K562 (cell line): Measurements from ENCODE around the gene FUNDC2. TPM values are rescaled to one million over a fixed set of nuclear protein-coding genes. Genes with fewer than 3 reads are reported as not detected.
A peak's percentile ranks its signal among the peaks of the same experiment; 100 is the strongest.

Experiments
- ASH1L ChIP-seq: fragments of 450-650 bp; IDR thresholded peaks from 2 replicates; pipeline ENCODE4 v1.6.1; 2018; ENCODE audit warnings: borderline replicate concordance, mild to moderate bottlenecking, low read depth; ENCODE audit not compliant: partially characterized antibody
- C11orf30 ChIP-seq: fragments of 450-650 bp; IDR thresholded peaks from 2 replicates; pipeline ENCODE4 v1.6.1; 2016; ENCODE audit warnings: low read depth, mild to moderate bottlenecking
- CBFA2T3 ChIP-seq: fragments of 450-650 bp; IDR thresholded peaks from 2 replicates; pipeline ENCODE4 v1.6.1; 2017
- CTBP1 ChIP-seq: fragments of 450-650 bp; IDR thresholded peaks from 2 replicates; pipeline ENCODE4 v1.6.1; 2016; ENCODE audit warnings: borderline replicate concordance
- GATAD2A ChIP-seq: fragments of 450-650 bp; IDR thresholded peaks from 2 replicates; pipeline ENCODE4 v1.6.1; 2017
- ILK ChIP-seq: fragments of 450-650 bp; IDR thresholded peaks from 2 replicates; pipeline ENCODE4 v1.6.1; 2016; ENCODE audit warnings: missing genetic modification characterization, low read depth, mild to moderate bottlenecking, missing compliant biosample characterization, moderate library complexity, borderline replicate concordance
- KAT7 ChIP-seq: sonication (generic); formaldehyde crosslinking; IDR thresholded peaks from 2 replicates; pipeline ENCODE4 v1.8.0; 2022; ENCODE audit warnings: missing genetic modification reagents, mild to moderate bottlenecking, borderline replicate concordance
- KDM1A ChIP-seq, 2 experiments: fragments of 450-650 bp; IDR thresholded peaks; 2 replicates each; pipeline ENCODE4 v1.6.1; 2016; ENCODE audit warnings: mild to moderate bottlenecking in 2 of 2
- KLF13 ChIP-seq: fragments of 450-650 bp; IDR thresholded peaks from 2 replicates; pipeline ENCODE4 v1.6.1; 2016; ENCODE audit warnings: missing genetic modification characterization, low read depth, mild to moderate bottlenecking, missing compliant biosample characterization, moderate library complexity, borderline replicate concordance
- NCOA2 ChIP-seq, 2 experiments: fragments of 450-650 bp; IDR thresholded peaks; 2 replicates each; pipeline ENCODE4 v1.6.1; 2018; ENCODE audit warnings: mild to moderate bottlenecking in 2 of 2, moderate library complexity in 1 of 2; ENCODE audit not compliant: partially characterized antibody in 2 of 2
- NFE2 ChIP-seq: IDR thresholded peaks from 2 replicates; pipeline ENCODE4 v1.6.1; 2014; ENCODE audit warnings: antibody characterized with exemption, low read depth
- POLR3A ChIP-seq: IDR thresholded peaks from 2 replicates; pipeline ENCODE4 v1.6.1; 2011; ENCODE audit warnings: borderline replicate concordance, mild to moderate bottlenecking, moderate library complexity; ENCODE audit not compliant: insufficient read length, insufficient read depth; ENCODE audit errors: extremely low read depth
- RFX5 ChIP-seq: IDR thresholded peaks from 2 replicates; pipeline ENCODE4 v1.6.1; 2011; ENCODE audit warnings: low read depth, mild to moderate bottlenecking, improper control_type of control experiment, low read length
- TCF3 ChIP-seq: sonication (generic); formaldehyde crosslinking; IDR thresholded peaks from 2 replicates; pipeline ENCODE4 v1.4.0; 2020; ENCODE audit warnings: mild to moderate bottlenecking, missing genetic modification reagents
- ZNF175 ChIP-seq: fragments of 200-800 bp; sonication (Bioruptor generic); IDR thresholded peaks from 2 replicates; pipeline ENCODE4 v1.6.1; 2016; ENCODE audit warnings: low read depth, mild to moderate bottlenecking, missing genetic modification characterization, missing compliant biosample characterization
- ZNF212 ChIP-seq: fragments of 450-650 bp; formaldehyde crosslinking; IDR thresholded peaks from 2 replicates; pipeline ENCODE4 v1.4.0; 2020; ENCODE audit warnings: mild to moderate bottlenecking
- ZNF253 ChIP-seq: fragments of 250-450 bp; sonication (Bioruptor Pico); conservative IDR thresholded peaks from 2 replicates; pipeline ENCODE4 v1.6.1; 2021; ENCODE audit warnings: mild to moderate bottlenecking
- ZNF324 ChIP-seq: fragments of 250-450 bp; sonication (Bioruptor Pico); IDR thresholded peaks from 2 replicates; pipeline ENCODE4 v1.4.0; 2020; ENCODE audit warnings: mild to moderate bottlenecking
- ZNF445 ChIP-seq: fragments of 250-450 bp; sonication (Bioruptor Pico); IDR thresholded peaks from 2 replicates; pipeline ENCODE4 v1.4.0; 2020; ENCODE audit warnings: low read depth, mild to moderate bottlenecking, moderate library complexity
- polyA plus RNA-seq, 8 experiments: library from polyadenylated mRNA; depleted of rRNA in 4 of 8; stranded (reverse) in 5 of 8; unstranded in 3 of 8; fragments of >200 nt; fragmentation: Nextera tagmentation in 2 of 8; fragmentation: Illumina TruSeq in 1 of 8; extraction: Ambion mirVana in 2 of 8; extraction: Trizol in 1 of 8; gene quantifications; 2 replicates each; pipeline versions ENCODE4 v1.2.1 to v1.2.3, GENCODE V29; 2011 to 2014; ENCODE audit warnings: inconsistent platforms in 1 of 8, missing spikeins in 1 of 8
- total RNA-seq, 7 experiments: library from RNA; depleted of rRNA in 6 of 7; stranded (reverse); fragments of >200 nt in 6 of 7; fragmentation: Illumina TruSeq in 2 of 7; extraction: Trizol in 2 of 7; gene quantifications; 2 replicates each; pipeline versions ENCODE4 v1.2.1 to v1.2.3, GENCODE V29; 2011 to 2021; ENCODE audit warnings: low replicate concordance in 1 of 7
- TF ChIP-seq, protein P1 (sequence below), 3 experiments: IDR thresholded peaks in 2 of 3; conservative IDR thresholded peaks in 1 of 3; 2 replicates each; pipeline ENCODE4 v1.5.1; 2011 to 2012; ENCODE audit warnings: low read length in 3 of 3, mild to moderate bottlenecking in 3 of 3, control low read depth in 2 of 3, improper control_type of control experiment in 1 of 3, inconsistent platforms in 1 of 3, low read depth in 1 of 3, mixed read lengths in 1 of 3, moderate library complexity in 1 of 3; ENCODE audit not compliant: insufficient read depth in 2 of 3
- TF ChIP-seq, protein P2 (sequence below), 2 experiments: fragments of 450-650 bp in 1 of 2; sonication (generic) in 1 of 2; formaldehyde crosslinking in 1 of 2; IDR thresholded peaks in 1 of 2; conservative IDR thresholded peaks in 1 of 2; 2 replicates each; pipeline versions ENCODE4 v1.6.1 to v1.8.1; 2016 to 2023; ENCODE audit warnings: mild to moderate bottlenecking in 2 of 2, moderate library complexity in 2 of 2, inconsistent platforms in 1 of 2, missing genetic modification reagents in 1 of 2
- TF ChIP-seq, protein P3 (sequence below): fragments of 450-650 bp; IDR thresholded peaks from 2 replicates; pipeline ENCODE4 v1.6.1; 2017; ENCODE audit warnings: mild to moderate bottlenecking, moderate library complexity
- TF ChIP-seq, protein P4 (sequence below): sonication (generic); formaldehyde crosslinking; IDR thresholded peaks from 2 replicates; pipeline ENCODE4 v1.5.0; 2020; ENCODE audit warnings: missing genetic modification reagents

The FUNDC2 gene
- total and polyA plus RNA-seq, 9 of the 15 experiments (the other 6 are each of a cell fraction or from before 2014, with no cell fraction given): 50.6 to 235 (median 123) TPM

DNA sequence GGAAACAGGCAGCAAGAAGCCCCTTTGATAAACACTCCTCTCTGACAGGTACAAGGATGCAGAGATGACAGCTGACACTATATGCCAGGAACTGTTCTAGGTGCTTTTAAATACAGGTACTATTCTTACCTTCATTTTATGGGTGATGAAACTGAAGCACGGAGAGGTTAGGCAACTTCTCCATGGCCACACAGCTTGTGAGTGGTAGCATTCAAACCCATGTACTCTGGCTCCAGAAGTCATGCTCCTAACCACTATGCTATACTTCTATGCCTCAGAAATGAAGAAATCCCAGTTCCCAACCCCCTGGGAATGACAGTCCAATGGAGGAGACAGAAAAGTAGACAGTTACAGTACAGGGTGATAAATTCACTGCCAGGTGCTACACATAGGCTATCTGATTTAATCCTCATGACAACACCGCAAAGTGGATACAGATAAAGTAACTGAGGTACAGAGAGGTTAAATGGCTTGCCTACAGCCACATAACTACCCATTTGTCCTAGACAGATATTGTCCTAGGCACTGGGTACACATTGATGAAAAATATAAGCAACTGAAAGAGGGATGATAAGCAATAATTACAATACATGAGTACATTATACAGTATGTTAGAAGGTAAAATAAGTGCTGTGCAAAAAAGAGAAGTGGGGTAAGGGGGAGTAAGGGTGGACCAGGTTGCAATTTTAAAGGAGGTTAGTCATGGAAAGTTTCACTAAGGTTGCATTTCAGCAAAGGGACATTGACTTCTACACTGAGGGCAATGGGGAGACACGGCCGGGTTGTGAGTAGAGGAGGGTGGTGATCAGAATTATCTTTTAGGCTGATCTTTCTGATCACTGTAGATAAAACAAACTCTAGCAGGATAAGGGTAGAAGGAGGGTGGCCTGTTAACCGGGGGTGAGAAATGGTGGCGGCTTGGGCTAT lies 2.5 kb upstream of the FUNDC2 start (continued):
- TF ChIP-seq ZNF445 (CRISPR knock-in tag) (no peak), ZNF175 (CRISPR knock-in tag) (no peak), ZNF324 (CRISPR knock-in tag) (no peak), GATAD2A (no peak), ZNF212 (no peak), CBFA2T3 (peak; percentile 66), NFE2 (no peak), TCF3 (peak; percentile 7; the same call in 1 of the 2 replicates), ILK (tag) (no peak), CTBP1 (0 out of 2 replicates have a peak, but pooled peaks have one; percentile 12), KDM1A (IDR thresholded peaks at IDR 0.05) (peak; percentile 25 to 56; a peak in 1 of 4 replicates), C11orf30 (no peak), NCOA2 (IDR thresholded peaks at IDR 0.05; ENCODE audit: partially characterized antibody in 2 of 2) (no peak), ASH1L (no peak), KAT7 (CRISPR knock-in tag) (no peak), KLF13 (tag) (no peak), RFX5 (no peak), POLR3A (no peak), ZNF253 (CRISPR knock-in tag) (no peak)
- TF ChIP-seq, protein P1, sequence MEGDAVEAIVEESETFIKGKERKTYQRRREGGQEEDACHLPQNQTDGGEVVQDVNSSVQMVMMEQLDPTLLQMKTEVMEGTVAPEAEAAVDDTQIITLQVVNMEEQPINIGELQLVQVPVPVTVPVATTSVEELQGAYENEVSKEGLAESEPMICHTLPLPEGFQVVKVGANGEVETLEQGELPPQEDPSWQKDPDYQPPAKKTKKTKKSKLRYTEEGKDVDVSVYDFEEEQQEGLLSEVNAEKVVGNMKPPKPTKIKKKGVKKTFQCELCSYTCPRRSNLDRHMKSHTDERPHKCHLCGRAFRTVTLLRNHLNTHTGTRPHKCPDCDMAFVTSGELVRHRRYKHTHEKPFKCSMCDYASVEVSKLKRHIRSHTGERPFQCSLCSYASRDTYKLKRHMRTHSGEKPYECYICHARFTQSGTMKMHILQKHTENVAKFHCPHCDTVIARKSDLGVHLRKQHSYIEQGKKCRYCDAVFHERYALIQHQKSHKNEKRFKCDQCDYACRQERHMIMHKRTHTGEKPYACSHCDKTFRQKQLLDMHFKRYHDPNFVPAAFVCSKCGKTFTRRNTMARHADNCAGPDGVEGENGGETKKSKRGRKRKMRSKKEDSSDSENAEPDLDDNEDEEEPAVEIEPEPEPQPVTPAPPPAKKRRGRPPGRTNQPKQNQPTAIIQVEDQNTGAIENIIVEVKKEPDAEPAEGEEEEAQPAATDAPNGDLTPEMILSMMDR (IDR thresholded peaks at IDR 0.05 in 2 of 3, conservative IDR thresholded peaks at IDR 0.05 in 1 of 3; ENCODE audit: insufficient read depth in 2 of 3, low read depth in 1 of 3, low read length in 3 of 3): no peak
- TF ChIP-seq, protein P2, sequence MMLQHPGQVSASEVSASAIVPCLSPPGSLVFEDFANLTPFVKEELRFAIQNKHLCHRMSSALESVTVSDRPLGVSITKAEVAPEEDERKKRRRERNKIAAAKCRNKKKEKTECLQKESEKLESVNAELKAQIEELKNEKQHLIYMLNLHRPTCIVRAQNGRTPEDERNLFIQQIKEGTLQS (IDR thresholded peaks at IDR 0.05): peak; percentile 26; the same call in 1 of the 2 replicates
- TF ChIP-seq, protein P2 (CRISPR knock-in tag; conservative IDR thresholded peaks at IDR 0.05): no peak
- TF ChIP-seq, protein P3, sequence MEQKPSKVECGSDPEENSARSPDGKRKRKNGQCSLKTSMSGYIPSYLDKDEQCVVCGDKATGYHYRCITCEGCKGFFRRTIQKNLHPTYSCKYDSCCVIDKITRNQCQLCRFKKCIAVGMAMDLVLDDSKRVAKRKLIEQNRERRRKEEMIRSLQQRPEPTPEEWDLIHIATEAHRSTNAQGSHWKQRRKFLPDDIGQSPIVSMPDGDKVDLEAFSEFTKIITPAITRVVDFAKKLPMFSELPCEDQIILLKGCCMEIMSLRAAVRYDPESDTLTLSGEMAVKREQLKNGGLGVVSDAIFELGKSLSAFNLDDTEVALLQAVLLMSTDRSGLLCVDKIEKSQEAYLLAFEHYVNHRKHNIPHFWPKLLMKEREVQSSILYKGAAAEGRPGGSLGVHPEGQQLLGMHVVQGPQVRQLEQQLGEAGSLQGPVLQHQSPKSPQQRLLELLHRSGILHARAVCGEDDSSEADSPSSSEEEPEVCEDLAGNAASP: no peak
- TF ChIP-seq, protein P4, sequence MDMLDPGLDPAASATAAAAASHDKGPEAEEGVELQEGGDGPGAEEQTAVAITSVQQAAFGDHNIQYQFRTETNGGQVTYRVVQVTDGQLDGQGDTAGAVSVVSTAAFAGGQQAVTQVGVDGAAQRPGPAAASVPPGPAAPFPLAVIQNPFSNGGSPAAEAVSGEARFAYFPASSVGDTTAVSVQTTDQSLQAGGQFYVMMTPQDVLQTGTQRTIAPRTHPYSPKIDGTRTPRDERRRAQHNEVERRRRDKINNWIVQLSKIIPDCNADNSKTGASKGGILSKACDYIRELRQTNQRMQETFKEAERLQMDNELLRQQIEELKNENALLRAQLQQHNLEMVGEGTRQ (CRISPR knock-in tag): no peak
